HCEC 1CT (cell line): ENCODE measurements around the gene ENDOU.

ENCODE experiments used
- DNase-seq: peaks from one replicate; pipeline ENCODE4 v3.0.0-alpha.2; 2017

The ENDOU gene

GRCh38 chr12:47725091-47725772 is at the start of gene ENDOU:
Gene ENDOU (minus strand): TSS chr12:47725490. CDS start chr12:47725413, 77 bp downstream.
- no peak for DNase-seq

GRCh38 chr12:47774663-47775062 is 49.4 kb upstream of the ENDOU start:
- DNase-seq = no peak

- no peak for DNase-seq
These were observed 48.7 kb upstream of the ENDOU start for GRCh38 chr12:47773858-47774580.

- peak; percentile 65 for DNase-seq
These were observed 48.0 kb upstream of the ENDOU start, which contains the start of gene SLC48A1 for GRCh38 chr12:47773062-47773857. Gene SLC48A1 (plus strand): TSS chr12:47773238. CDS start chr12:47773305, 67 bp downstream.

- no peak for DNase-seq
These were observed 47.4 kb upstream of the ENDOU start for GRCh38 chr12:47772738-47773061.

- DNase-seq = no peak
These were observed 46.9 kb upstream of the ENDOU start for GRCh38 chr12:47772094-47772660.

GRCh38 chr12:47771304-47771703 is 46.0 kb upstream of the ENDOU start:
- DNase-seq = no peak

- DNase-seq = peak; percentile 47
These were observed 44.9 kb upstream of the ENDOU start for GRCh38 chr12:47770086-47770726.

GRCh38 chr12:47769234-47770085 is 44.2 kb upstream of the ENDOU start:
- DNase-seq = no peak

- no peak for DNase-seq
These were observed 43.1 kb upstream of the ENDOU start for GRCh38 chr12:47768323-47768811.

- DNase-seq = peak; percentile 40
These were observed 42.0 kb upstream of the ENDOU start for GRCh38 chr12:47767216-47767724.

- DNase-seq = no peak
These were observed 41.4 kb upstream of the ENDOU start for GRCh38 chr12:47766502-47767215.

GRCh38 chr12:47763481-47764346 is 38.4 kb upstream of the ENDOU start:
- DNase-seq = no peak

GRCh38 chr12:47762850-47763465 is 37.7 kb upstream of the ENDOU start:
- no peak for DNase-seq

- peak; percentile 82 for DNase-seq
These were observed 33.8 kb upstream of the ENDOU start, which contains the start of gene RAPGEF3 for GRCh38 chr12:47758834-47759690. Gene RAPGEF3 (minus strand): TSS chr12:47758880. CDS start chr12:47758556, 324 bp downstream.

GRCh38 chr12:47758584-47758833 is 33.2 kb upstream of the ENDOU start:
- DNase-seq = no peak

GRCh38 chr12:47757840-47758583 is 32.7 kb upstream of the ENDOU start:
- no peak for DNase-seq
